RPMI8226 (cell line): ENCODE results near the gene TBC1D1.
"Not testable (repeated sequence)": the region's sequence is repeated elsewhere in the genome, so short reads cannot be mapped to it uniquely, and the experiment has no call there.

Source experiments
- DNase-seq: peaks from one replicate; pipeline ENCODE4 v3.0.0-alpha.2; 2015

The TBC1D1 gene

GRCh38 chr4:38017609-38018008 lies 126.7 kb downstream of the TBC1D1 start:
- no peak for DNase-seq

GRCh38 chr4:38020386-38020785 lies 129.5 kb downstream of the TBC1D1 start:
- no peak for DNase-seq

- not testable (repeated sequence) for DNase-seq
Measured at GRCh38 chr4:38020961-38021360, 130.1 kb downstream of the TBC1D1 start.

GRCh38 chr4:38021751-38022150 lies 130.9 kb downstream of the TBC1D1 start:
- no peak for DNase-seq

- DNase-seq, result no peak
Measured at GRCh38 chr4:38023347-38024205, 132.7 kb downstream of the TBC1D1 start.

- no peak for DNase-seq
Measured at GRCh38 chr4:38024206-38024509, 133.3 kb downstream of the TBC1D1 start.

- no peak for DNase-seq
Measured at GRCh38 chr4:38025665-38026064, 134.8 kb downstream of the TBC1D1 start.

- no peak for DNase-seq
Measured at GRCh38 chr4:38026158-38026740, 135.4 kb downstream of the TBC1D1 start.

GRCh38 chr4:38030023-38030422 lies 139.1 kb downstream of the TBC1D1 start:
- no peak for DNase-seq

GRCh38 chr4:38034986-38035882 lies 144.3 kb downstream of the TBC1D1 start:
- peak; percentile 54 for DNase-seq

- no peak for DNase-seq
Measured at GRCh38 chr4:38036548-38036947, 145.7 kb downstream of the TBC1D1 start.

GRCh38 chr4:38037612-38038011 lies 146.7 kb downstream of the TBC1D1 start:
- DNase-seq, result no peak

- no peak for DNase-seq
Measured at GRCh38 chr4:38040619-38041018, 149.7 kb downstream of the TBC1D1 start.

- DNase-seq, result no peak
Measured at GRCh38 chr4:38044060-38044459, 153.2 kb downstream of the TBC1D1 start.

GRCh38 chr4:38045289-38045988 lies 154.6 kb downstream of the TBC1D1 start:
- DNase-seq, result no peak

GRCh38 chr4:38046727-38047489 lies 156.0 kb downstream of the TBC1D1 start:
- no peak for DNase-seq

GRCh38 chr4:38049545-38050170 lies 158.8 kb downstream of the TBC1D1 start:
- DNase-seq, result no peak

- no peak for DNase-seq
Measured at GRCh38 chr4:38050560-38051350, 159.9 kb downstream of the TBC1D1 start.

- no peak for DNase-seq
Measured at GRCh38 chr4:38055566-38055965, 164.7 kb downstream of the TBC1D1 start.

- no peak for DNase-seq
Measured at GRCh38 chr4:38056011-38056685, 165.3 kb downstream of the TBC1D1 start.
